ENCODE measurements around the gene CEP131.

CEP131 gene

DNA sequence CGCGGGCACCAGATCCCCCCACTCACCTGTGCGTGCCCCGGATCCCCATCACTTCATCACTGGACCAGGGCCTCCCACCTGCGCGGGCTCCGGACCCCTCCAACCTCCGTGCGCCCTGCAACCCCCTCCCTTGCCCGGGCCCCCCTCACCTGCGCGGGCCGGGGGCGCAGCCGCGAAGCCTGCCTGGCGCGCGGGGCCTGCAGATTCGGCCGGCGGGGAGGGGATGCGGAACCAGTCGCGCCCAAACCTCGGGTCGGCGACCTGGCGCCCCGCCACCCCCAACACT, 202 bp downstream of the CEP131 start:
- peak overlapping the region; percentile 60 for H3K4me3 ChIP-seq (ENCODE audit: low read length)
- TF ChIP-seq, protein P1, sequence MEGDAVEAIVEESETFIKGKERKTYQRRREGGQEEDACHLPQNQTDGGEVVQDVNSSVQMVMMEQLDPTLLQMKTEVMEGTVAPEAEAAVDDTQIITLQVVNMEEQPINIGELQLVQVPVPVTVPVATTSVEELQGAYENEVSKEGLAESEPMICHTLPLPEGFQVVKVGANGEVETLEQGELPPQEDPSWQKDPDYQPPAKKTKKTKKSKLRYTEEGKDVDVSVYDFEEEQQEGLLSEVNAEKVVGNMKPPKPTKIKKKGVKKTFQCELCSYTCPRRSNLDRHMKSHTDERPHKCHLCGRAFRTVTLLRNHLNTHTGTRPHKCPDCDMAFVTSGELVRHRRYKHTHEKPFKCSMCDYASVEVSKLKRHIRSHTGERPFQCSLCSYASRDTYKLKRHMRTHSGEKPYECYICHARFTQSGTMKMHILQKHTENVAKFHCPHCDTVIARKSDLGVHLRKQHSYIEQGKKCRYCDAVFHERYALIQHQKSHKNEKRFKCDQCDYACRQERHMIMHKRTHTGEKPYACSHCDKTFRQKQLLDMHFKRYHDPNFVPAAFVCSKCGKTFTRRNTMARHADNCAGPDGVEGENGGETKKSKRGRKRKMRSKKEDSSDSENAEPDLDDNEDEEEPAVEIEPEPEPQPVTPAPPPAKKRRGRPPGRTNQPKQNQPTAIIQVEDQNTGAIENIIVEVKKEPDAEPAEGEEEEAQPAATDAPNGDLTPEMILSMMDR (IDR thresholded peaks at IDR 0.05; ENCODE audit: insufficient read depth, low read depth, low read length, missing control alignments) = no peak
- DNase-seq (ENCODE audit: low read depth) = no peak

DNA sequence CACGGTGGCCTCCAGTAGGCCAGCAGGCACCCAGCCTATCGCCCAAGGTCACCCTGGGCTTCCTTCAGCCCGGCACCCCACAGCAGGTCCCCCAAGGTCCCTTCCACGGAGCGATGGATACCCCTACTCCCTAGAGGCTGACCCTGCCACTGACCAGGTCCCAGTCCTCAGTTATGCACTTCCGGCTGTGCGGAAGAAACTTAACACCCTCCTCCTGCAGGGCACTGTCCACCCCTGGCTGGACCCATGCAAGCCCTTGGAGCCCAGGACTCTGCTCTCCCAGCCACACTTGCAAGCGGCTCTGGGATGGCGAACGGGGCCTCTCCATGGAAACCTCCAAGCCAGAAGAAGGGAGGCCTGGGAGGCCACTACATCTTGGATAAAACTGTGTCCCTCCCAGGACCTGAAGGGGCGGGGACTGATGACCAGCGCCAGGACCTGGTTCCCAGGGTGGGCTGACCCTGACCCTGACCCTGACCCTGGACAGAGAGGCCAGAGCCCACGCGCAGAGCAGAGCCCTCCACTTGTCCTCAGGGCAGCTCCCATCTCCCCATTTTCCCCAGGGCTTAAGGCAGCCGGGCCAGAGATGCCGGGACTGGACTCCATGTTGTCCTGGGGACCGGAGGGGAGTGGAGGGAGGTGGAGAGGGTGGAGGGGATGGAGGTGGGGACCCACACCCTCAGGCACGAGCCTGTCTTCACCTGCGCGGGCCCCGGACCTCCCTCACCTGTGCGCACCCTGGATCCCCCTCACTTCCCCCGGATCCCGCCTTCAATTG, 734 bp downstream of the CEP131 start:
- DNase-seq (ENCODE audit: low read depth) = no peak
- TF ChIP-seq, protein P1 (IDR thresholded peaks at IDR 0.05; ENCODE audit: insufficient read depth, low read depth, low read length, missing control alignments) = no peak
- peak overlapping the region; percentile 60 for H3K4me3 ChIP-seq (ENCODE audit: low read length)

DNA sequence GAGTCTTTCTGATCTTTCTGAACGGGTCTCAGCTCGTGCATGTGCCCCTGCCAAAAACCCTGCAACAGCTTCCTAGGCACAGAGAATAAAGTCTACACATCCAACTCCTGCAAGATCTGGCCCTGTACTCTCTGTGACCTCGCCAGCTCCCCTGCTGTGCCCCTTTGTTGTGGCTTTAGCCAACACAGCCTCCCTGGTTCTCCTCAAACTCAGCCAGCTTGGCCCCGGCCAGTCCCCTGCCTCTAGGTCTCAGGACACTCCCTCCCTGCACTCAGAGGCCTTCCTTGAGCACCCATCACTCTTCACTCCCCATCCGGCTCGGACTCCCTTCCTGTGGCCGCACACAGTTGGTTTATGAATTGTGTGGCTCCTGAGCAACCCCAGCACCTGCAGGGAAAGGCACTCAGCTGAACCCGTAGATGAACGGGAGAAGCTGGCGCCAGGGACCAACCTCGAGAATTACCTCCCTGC, 1.4 kb downstream of the CEP131 start:
- H3K4me3 ChIP-seq (ENCODE audit: low read length) = peak overlapping the region; percentile 60
- TF ChIP-seq, protein P1 (IDR thresholded peaks at IDR 0.05; ENCODE audit: insufficient read depth, low read depth, low read length, missing control alignments) = no peak

DNA sequence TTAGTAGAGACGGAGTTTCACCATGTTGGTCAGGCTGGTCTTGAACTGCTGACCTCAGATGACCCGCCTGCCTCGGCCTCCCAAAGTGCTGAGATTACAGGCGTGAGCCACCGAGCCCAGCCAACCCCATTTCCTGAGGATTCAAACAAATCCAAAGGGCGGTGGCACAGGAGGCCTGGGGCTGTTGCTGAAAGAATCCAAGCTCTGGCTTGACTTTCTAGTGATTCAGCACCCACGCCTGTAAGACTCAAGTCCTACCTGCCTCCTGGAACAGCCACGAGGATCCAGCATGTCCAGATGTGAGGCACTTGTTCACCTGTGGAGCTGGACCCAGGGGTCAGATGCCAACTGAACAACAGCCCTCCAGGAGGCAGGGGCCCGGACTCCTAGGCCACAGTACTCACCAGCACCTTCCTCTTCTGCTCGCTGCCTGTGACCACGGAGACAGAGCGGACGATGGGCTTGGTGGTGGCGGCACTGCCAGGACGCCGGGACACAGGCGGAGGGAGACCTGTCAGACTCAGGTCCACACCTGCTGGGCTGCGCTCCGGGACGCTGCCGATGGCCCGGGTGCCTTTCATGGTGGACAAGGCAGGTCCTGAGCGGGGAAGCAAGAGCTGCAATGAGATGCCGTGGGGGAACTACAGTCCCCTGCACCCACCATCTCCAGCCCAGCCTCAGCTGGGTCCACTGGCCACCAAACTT, 3.1 kb downstream of the CEP131 start:
- TF ChIP-seq, protein P1 (IDR thresholded peaks at IDR 0.05; ENCODE audit: insufficient read depth, low read depth, low read length, missing control alignments) = no peak
- no peak overlapping the region for H3K4me3 ChIP-seq (ENCODE audit: low read length)
- peak; percentile 84 for DNase-seq (ENCODE audit: low read depth)

More for the DNA sequence above, 1.4 kb downstream of the CEP131 start:
- no peak for DNase-seq (ENCODE audit: low read depth)

DNA sequence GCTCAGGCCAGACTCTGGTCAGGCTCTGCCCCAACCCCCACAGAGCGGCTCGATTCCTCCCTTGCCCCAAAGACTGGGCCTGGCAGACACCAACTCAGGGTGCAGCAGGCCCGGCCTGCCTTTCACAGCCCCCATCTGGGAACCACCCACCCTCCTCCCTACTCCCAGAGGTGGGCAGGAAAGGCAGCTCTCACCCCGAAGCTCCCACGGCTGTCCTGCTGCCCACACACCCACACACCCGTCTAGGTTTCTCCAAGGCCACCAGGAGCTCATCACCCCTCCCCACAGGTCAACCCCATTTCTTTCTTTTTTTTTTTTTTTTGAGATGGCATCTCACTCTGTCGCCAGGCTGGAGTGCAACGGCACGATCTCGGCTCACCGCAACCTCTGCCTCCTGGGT, 3.8 kb downstream of the CEP131 start:
- no peak overlapping the region for H3K4me3 ChIP-seq (ENCODE audit: low read length)
- TF ChIP-seq, protein P1 (IDR thresholded peaks at IDR 0.05; ENCODE audit: insufficient read depth, low read depth, low read length, missing control alignments) = no peak
- no peak for DNase-seq (ENCODE audit: low read depth)

DNA sequence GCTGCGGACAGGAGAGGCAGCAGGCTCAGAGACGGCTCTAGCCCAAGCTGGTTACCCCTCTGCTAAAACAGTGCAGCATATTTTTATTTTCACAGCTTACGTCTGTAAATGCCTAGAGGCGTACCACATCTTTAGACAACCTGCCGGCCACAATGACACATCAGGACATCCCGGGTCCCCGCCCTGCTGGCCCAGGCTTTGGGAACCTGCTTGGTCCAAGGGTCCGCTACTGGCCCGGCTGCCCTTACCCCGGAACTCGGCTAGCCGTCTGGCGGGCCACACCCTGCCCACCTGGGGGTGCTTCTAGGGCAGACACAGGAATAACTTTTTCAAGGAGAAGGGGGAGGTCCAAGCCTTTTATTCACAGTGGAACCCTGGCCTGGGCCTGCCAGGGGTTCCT, 4.3 kb downstream of the CEP131 start:
- TF ChIP-seq, protein P1 (IDR thresholded peaks at IDR 0.05; ENCODE audit: insufficient read depth, low read depth, low read length, missing control alignments) = no peak
- H3K4me3 ChIP-seq (ENCODE audit: low read length) = no peak overlapping the region
- no peak for DNase-seq (ENCODE audit: low read depth)

All from epithelial cell of esophagus (primary cell).